DOHH2 (cell line): ENCODE data around the gene CCDC169.
"Not testable (repeated sequence)": the region's sequence is repeated elsewhere in the genome, so short reads cannot be mapped to it uniquely, and the experiment has no call there.

Experiments
- H3F3A ChIP-seq: fragments of 200-600 bp; sonication (generic), shearing (Covaris generic); 2 replicates; pipeline ENCODE4 v1.6.0; 2016; ENCODE audit warnings: antibody characterized with exemption, mild to moderate bottlenecking; ENCODE audit not compliant: control insufficient read depth, insufficient read depth
- H3K27ac ChIP-seq: fragments of 200-600 bp; sonication (generic); 2 replicates; pipeline ENCODE4 v1.5.1; 2014; ENCODE audit warnings: low read depth, mild to moderate bottlenecking, low read length, moderate library complexity
- H3K27me3 ChIP-seq: fragments of 200-600 bp; sonication (generic); 2 replicates; pipeline ENCODE4 v1.6.1; 2014; ENCODE audit warnings: mild to moderate bottlenecking, low read length, mixed read lengths; ENCODE audit not compliant: control insufficient read depth
- H3K36me3 ChIP-seq: fragments of 200-600 bp; sonication (generic); 2 replicates; pipeline ENCODE4 v1.6.1; 2014; ENCODE audit warnings: mild to moderate bottlenecking, low read length, moderate library complexity, mixed read lengths; ENCODE audit not compliant: control insufficient read depth
- H3K4me1 ChIP-seq: fragments of 200-600 bp; sonication (generic); 2 replicates; pipeline ENCODE4 v1.6.1; 2014; ENCODE audit warnings: mild to moderate bottlenecking, low read length, mixed read lengths; ENCODE audit not compliant: control insufficient read depth
- H3K4me2 ChIP-seq: fragments of 200-600 bp; sonication (generic); 2 replicates; pipeline ENCODE4 v1.6.0; 2014; ENCODE audit warnings: mild to moderate bottlenecking, low read length, moderate library complexity
- H3K4me3 ChIP-seq: fragments of 200-600 bp; sonication (generic); 2 replicates; pipeline ENCODE4 v1.5.1; 2014; ENCODE audit warnings: mild to moderate bottlenecking, low read length, mixed read lengths
- H3K79me2 ChIP-seq: fragments of 200-600 bp; sonication (generic); 2 replicates; pipeline ENCODE4 v1.6.1; 2014; ENCODE audit warnings: mild to moderate bottlenecking, low read length, mixed read lengths; ENCODE audit not compliant: control insufficient read depth
- H3K9me2 ChIP-seq: fragments of 200-600 bp; sonication (generic); replicated peaks from 2 replicates; pipeline ENCODE4 v1.6.1; 2014; ENCODE audit warnings: mild to moderate bottlenecking, low read length, mixed read lengths; ENCODE audit not compliant: control insufficient read depth
- H3K9me3 ChIP-seq: fragments of 200-600 bp; sonication (generic); 2 replicates; pipeline ENCODE4 v1.6.1; 2014; ENCODE audit warnings: antibody characterized with exemption, low read length, mixed read lengths; ENCODE audit not compliant: control insufficient read depth, insufficient read depth
- H4K20me1 ChIP-seq: fragments of 200-600 bp; sonication (generic); 2 replicates; pipeline ENCODE4 v1.6.0; 2014; ENCODE audit warnings: low read depth, mild to moderate bottlenecking, antibody characterized with exemption, low read length, moderate library complexity; ENCODE audit not compliant: control insufficient read depth, insufficient read depth
- EZH2phosphoT487 ChIP-seq: fragments of 200-600 bp; sonication (generic); IDR thresholded peaks from 2 replicates; pipeline ENCODE4 v1.6.1; 2017; ENCODE audit warnings: borderline replicate concordance, mild to moderate bottlenecking, antibody characterized with exemption, low read length, moderate library complexity, mixed read lengths
- TF ChIP-seq, protein P1 (sequence below): fragments of 200-600 bp; sonication (generic); IDR thresholded peaks from one replicate; pipeline ENCODE4 v1.5.1; 2014; ENCODE audit warnings: antibody characterized with exemption, mild to moderate bottlenecking, low read depth, low read length; ENCODE audit not compliant: poor library complexity, severe bottlenecking

Gene CCDC169

DNA sequence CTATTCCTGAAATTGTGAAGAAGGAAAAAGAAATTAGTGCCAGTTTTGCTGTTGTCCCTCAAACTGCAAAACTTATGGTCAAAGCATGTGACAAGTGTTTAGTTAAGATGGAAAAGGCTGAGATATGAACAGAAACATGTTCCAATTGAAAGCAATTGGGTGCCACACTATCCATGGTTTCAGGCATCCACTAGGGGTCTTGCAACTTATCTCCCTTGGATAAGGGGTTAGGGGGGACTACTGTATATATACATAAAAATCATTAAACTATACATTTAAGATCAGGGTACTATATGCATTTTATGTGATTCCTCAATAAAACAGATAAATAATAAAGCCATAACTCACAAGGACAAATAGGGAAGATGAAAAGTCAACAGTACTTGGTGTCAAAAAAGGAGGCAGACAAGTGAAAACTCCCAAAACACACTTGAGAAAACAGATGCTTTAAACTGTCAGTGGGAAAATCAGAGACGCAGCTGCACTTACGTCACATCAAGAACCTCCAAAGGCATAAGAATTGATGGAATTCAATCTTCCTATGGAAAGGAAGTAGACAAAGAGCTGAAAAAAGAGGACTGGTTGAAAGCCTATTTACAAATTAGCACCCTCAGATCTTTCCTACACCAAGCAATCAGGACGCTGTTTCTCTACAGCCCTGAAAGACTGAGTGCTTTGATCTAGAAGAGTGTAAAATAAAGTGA lies 40.5 kb upstream of the CCDC169 start:
- Histone ChIP-seq H3K27ac (no peak overlapping the region), H3K79me2 (no peaks in the 10 kb centered on the region), H4K20me1 (no peaks in the 10 kb centered on the region), H3K9me2 (no peaks in the 10 kb centered on the region), H3K4me1 (no peaks in the 10 kb centered on the region), H3K27me3 (no peaks in the 10 kb centered on the region), H3F3A (no peaks in the 10 kb centered on the region), H3K36me3 (no peaks in the 10 kb centered on the region), H3K4me3 (no peak overlapping the region), H3K9me3 (no peaks in the 10 kb centered on the region), H3K4me2 (no peak overlapping the region)
- TF ChIP-seq EZH2phosphoT487, result no peak
- TF ChIP-seq, protein P1, sequence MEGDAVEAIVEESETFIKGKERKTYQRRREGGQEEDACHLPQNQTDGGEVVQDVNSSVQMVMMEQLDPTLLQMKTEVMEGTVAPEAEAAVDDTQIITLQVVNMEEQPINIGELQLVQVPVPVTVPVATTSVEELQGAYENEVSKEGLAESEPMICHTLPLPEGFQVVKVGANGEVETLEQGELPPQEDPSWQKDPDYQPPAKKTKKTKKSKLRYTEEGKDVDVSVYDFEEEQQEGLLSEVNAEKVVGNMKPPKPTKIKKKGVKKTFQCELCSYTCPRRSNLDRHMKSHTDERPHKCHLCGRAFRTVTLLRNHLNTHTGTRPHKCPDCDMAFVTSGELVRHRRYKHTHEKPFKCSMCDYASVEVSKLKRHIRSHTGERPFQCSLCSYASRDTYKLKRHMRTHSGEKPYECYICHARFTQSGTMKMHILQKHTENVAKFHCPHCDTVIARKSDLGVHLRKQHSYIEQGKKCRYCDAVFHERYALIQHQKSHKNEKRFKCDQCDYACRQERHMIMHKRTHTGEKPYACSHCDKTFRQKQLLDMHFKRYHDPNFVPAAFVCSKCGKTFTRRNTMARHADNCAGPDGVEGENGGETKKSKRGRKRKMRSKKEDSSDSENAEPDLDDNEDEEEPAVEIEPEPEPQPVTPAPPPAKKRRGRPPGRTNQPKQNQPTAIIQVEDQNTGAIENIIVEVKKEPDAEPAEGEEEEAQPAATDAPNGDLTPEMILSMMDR, result no peak

DNA sequence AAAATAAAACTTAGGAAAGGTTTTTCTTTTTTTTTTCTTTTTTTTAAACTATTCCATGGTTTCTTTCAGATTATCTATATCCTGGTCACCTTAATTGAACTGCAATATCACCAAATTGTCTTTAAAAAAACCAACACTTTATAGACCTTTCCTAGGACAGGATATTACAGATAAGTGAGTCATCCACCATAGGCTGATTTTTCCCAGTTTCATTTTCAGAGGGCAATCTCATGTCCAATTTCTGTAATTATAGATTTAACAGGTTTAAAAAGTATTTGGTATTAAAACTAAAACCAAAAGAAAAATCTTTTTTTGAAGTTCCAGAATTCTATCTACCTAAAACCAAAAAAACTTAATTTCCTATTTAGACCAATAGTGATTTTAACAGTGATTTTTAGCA lies 35.4 kb upstream of the CCDC169 start:
- H3K4me3 ChIP-seq, result no peak overlapping the region
- TF ChIP-seq EZH2phosphoT487, result no peak
- TF ChIP-seq, protein P1, result no peak
- no peaks in the 10 kb centered on the region for H3K36me3 ChIP-seq
- H3K27ac ChIP-seq, result no peak overlapping the region
- H3K4me1 ChIP-seq, result no peaks in the 10 kb centered on the region
- no peaks in the 10 kb centered on the region for H4K20me1 ChIP-seq
- no peaks in the 10 kb centered on the region for H3K79me2 ChIP-seq
- no peak overlapping the region for H3K4me2 ChIP-seq
- H3K27me3 ChIP-seq, result peaks cover 4% of the 10 kb centered on the region
- no peaks in the 10 kb centered on the region for H3K9me2 ChIP-seq
- H3F3A ChIP-seq, result no peaks in the 10 kb centered on the region
- H3K9me3 ChIP-seq, result no peaks in the 10 kb centered on the region

- H3K4me2 ChIP-seq, H3K27me3 ChIP-seq, H3K9me3 ChIP-seq, H3K27ac ChIP-seq, H3K79me2 ChIP-seq, H3K4me1 ChIP-seq, H3F3A ChIP-seq, H3K9me2 ChIP-seq, H3K4me3 ChIP-seq, H4K20me1 ChIP-seq, H3K36me3 ChIP-seq: not testable (repeated sequence)
These were observed 34.6 kb upstream of the CCDC169 start for GRCh38 chr13:36332255-36332654.

- no peaks in the 10 kb centered on the region for H3K79me2 ChIP-seq
- no peaks in the 10 kb centered on the region for H3K36me3 ChIP-seq
- no peaks in the 10 kb centered on the region for H3K9me2 ChIP-seq
- no peaks in the 10 kb centered on the region for H3K9me3 ChIP-seq
- H3K27me3 ChIP-seq, result peaks cover 4% of the 10 kb centered on the region
- H3F3A ChIP-seq, result no peaks in the 10 kb centered on the region
- TF ChIP-seq, protein P1, result no peak
- TF ChIP-seq EZH2phosphoT487, result no peak
- no peaks in the 10 kb centered on the region for H4K20me1 ChIP-seq
- H3K27ac ChIP-seq, result no peak overlapping the region
- H3K4me3 ChIP-seq, result no peak overlapping the region
- no peaks in the 10 kb centered on the region for H3K4me1 ChIP-seq
- no peak overlapping the region for H3K4me2 ChIP-seq
These were observed 33.7 kb upstream of the CCDC169 start for GRCh38 chr13:36331280-36331679.
